NCI-H2171 treated with DMSO at 0.1 percent for 48 hours (cell line): ENCODE data around the gene TRIM40.
A peak's percentile ranks its signal among the peaks of the same experiment; 100 is the strongest.

ENCODE experiments used
- DNase-seq: peaks from one replicate; lab custom pipeline; 2025; lab: John Stamatoyannopoulos, UW

The TRIM40 gene, protein sequence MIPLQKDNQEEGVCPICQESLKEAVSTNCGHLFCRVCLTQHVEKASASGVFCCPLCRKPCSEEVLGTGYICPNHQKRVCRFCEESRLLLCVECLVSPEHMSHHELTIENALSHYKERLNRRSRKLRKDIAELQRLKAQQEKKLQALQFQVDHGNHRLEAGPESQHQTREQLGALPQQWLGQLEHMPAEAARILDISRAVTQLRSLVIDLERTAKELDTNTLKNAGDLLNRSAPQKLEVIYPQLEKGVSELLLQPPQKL

DNA sequence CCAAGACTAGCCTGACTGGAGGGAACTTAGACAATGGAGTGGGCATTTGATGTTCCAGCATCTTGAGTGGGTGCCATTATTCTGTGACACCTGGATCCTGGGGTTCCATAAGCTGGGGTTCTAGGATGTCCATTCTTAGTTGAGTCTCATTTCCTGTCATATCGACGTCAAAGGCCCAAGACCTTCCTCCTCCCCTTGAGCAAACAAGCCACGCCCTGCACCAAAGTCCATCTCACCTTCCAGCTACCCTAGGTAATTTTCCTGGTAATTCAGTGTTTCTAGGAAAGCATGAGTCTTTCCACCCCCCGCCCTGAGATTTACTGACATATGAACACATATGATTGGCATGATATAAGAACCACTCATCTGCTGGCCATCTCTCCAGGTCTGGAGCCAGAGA is at the start of gene TRIM40:
TRIM40 (plus strand) TSS at position 384 of the 400 bp plus-strand sequence. CDS start 897 bp downstream, outside the sequence.
- no peak for DNase-seq

DNA sequence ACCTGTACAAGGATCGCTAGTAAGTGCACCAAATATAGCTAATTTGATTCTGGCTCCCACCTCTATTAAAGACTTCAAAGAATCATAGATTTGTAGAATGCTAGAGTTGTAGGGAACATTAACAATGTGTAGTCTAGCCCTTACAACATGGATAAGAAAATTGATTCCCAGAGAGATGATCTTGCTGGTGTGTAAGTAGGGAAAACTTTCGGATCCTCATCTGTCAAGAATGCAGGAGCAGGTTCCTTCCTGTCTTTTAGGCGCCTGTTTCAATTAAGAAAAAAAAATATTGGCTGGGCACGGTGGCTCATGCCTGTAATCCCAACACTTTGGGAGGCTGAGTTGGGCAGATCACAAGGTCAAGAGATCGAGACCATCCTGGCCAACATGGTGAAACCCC is 48.1 kb upstream of the TRIM40 start:
- DNase-seq = no peak

DNA sequence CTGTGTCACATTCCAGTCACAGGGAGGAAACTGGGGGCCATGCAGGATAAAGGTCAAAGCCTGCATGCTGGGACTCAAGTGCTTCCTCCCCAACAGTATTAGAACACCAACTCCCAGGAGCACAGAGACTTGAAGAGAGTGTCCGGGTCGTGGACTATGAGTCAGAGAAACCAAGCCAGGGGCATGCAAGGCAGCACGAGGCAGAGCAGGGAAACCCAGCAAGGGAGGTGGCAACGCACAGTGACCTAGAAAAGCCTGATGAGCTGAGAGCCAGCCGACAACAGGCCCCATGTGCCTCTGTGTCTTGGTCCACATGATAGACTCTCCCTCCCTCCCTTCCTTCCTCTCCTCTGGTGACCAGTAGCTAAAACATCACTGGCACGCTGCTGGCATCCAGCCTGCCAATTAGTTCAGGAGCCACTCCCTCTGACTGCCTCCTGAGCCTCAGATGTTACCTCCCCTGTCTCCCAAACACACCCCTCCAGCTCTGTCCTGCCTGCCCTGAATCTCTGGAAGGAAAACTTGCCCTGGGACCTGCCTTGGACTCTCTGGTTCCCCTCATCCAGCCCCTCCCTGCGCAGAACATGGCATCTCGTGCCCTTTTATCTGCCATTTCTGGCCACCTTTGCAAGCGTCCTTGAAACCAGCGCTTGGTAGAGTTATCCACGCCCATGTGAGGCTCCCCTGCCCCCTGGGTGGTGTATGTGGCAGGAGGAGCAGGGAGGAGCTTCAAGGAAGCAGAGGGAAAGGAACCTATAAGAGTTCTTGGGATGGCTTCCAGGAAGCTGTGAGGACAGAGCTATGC is 44.2 kb upstream of the TRIM40 start:
- DNase-seq = no peak

DNA sequence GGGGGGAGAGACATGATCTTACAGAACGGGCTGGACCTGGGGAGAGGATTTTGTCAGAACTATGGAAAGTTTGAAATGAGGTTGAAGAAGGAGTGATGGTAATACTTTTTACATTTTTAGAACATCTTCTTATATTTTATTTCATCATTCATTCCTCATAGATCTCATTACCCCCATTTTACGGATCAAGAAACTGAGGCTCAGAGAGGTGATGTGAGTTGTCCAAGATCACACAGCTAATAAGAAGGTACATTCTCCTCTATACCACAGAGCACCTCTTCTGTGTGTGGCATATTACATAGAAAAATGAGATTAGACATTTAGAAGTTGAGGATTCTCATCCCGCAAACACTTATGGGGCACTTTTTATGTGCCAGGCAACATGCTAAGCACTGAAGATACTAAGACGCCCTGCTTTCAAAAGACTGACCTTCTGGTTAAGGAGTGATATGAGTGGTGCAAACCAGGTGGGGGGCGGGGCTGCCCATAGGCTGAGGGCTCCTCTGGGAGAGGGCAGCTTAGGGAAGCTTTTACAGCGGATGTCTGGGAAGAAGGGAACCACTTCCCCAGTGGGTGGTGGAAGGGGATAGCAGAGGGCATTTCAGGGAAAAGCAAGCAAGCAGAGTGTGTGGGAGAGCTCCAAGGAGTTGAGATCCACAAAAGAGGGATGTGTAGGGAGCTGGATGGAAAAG is 42.9 kb upstream of the TRIM40 start:
- no peak for DNase-seq

DNA sequence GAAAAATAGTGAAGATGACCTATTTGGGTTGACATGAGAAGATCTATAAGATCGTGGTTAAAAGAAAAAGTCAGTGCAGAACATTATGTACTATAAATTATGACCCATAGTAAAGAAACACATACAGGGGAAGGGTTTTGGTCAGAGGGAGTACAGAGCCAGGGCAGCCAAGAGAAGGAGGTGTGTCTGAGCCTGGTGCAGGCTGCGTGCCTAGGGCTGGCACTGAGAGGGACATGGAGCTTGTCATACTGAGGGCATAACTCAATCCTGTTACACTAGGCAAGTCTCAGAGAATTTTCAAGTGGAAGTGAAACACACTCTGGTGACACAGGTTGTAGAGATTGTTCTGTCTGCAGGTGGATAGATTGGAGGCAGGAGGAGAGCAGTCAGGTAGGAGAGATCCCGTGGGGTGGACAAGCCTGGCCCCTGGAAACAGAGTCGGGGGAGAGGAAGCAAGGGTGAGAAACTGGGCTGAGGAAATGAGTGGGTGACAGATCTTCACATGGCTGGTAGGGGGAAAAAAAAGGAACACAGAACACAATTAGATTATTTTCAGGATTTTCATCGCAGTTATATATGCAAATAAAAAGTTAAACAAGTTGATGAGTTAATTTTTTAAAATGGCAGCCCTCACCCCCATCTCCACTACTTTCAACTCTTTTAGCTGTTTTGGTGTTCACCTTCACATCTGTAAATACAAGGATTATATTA is 41.8 kb upstream of the TRIM40 start:
- no peak for DNase-seq

DNA sequence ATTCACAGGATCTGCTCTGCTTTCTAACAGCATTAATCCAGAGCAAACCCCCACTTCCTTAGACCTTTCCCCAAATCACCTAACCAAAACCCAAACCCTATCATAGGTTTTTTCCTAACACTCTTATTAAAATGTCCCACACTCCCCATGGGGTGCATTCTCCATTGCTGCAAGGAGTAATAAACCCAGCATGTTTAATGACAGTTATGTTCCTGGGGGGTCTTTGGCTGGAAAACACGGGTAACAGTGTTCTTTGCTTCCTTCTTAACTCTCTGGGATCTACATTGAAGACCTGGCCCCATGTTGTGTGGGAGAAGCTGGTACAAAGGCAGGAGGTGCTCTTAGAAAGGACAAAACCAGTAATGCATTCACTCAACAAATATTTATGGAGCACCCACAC is 39.1 kb upstream of the TRIM40 start:
- no peak for DNase-seq

DNA sequence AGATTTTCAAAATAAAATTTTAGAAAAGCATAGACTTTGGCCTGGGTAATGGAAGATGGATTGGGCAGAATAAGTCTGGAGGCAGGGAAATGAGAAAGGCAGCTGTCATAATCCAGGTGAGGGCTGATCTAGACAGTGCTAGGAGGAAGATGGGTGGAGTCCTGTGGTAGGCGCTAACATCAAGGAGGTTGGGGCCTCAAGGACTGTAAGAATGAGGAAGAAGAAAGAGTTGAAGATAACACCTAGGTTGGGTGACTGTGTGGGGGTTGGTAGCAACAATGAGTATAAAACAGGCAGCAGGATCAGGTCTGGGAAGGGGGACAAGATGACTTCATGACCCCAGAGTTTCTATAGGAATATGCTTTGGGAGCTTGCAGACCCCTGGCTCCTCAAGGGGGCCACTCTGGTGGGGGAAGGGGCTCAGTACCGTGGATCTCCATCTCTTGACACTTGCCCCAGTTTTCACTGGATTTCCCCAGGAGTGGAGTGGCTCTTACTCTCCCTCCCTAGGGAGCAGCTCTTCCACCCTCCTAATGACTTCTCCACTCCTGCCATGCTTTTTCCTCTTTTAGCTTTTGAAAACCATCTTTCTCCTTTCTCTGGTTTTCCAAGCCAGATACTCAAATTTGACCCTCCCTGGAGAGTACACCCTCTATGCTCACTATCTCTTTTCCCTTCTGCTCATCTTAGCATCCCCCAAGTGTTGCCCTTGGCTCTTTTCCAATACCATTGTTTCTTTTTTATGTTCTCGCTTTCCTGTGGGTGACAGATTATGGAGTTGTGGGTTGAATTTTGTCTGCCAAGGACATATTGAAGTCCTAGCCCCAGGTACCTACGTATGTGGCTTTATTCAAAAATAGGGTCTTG is 37.8 kb upstream of the TRIM40 start:
- DNase-seq = no peak

DNA sequence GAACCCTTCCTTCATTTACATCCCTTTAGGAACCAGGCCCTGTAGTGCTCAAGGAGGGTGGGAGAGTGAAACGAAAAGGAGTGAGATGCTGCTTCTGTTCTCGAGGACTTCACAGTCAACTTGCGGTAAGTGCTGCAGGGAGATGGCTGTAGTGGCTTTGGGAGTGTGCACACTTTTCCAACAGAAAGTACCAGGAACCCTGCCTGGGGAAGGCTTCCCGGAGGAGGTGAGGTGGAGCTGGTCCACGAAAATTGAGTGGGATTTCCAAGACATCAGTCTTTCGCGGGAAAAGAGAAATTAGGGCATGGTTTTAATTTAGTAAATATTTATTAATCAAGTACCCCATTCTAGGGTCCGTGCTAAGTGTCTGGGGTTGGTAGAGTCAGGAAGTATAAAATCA is 35.8 kb upstream of the TRIM40 start:
- DNase-seq = no peak

DNA sequence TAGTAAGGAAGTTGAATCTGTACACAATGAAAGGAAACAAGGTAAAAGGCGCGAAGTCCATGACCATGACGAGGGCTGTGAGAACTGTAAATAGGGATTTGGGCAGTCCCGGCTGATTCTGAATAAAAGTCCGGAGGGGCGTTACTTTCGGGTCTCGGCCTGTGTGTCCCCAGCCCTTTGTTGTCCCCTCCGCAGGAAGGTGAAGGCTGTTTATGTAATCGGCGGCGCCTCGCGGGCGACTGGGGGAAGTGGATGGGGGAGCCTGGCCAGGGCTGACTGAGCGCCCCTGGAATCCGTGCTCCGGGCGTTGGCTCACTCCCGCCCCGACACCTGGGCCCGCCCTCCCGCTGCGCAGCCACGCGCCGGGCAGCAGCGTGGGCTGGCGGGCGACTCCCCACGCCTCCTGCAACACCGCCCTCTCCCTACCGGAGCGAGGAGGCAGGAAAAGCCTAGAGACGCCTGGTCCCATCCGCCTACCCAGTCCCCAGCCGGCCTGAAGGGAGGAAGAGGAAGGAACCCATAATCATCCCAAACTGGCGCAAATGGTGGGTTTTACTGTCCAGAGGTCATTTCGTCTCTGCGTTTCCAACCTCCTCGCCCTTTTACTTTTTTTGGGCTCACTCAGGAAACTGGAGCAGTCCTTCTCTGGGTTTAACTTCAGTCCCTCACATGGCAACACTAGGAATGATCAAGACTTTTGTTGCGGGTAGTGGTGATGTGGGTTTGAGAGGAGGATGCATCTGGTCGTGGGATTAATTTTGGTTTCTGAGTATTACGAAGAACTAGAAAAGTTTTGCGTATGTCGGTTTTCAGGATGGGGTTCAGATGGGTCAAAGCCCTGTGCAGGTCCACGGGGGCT is 35.1 kb upstream of the TRIM40 start:
- DNase-seq = no peak

DNA sequence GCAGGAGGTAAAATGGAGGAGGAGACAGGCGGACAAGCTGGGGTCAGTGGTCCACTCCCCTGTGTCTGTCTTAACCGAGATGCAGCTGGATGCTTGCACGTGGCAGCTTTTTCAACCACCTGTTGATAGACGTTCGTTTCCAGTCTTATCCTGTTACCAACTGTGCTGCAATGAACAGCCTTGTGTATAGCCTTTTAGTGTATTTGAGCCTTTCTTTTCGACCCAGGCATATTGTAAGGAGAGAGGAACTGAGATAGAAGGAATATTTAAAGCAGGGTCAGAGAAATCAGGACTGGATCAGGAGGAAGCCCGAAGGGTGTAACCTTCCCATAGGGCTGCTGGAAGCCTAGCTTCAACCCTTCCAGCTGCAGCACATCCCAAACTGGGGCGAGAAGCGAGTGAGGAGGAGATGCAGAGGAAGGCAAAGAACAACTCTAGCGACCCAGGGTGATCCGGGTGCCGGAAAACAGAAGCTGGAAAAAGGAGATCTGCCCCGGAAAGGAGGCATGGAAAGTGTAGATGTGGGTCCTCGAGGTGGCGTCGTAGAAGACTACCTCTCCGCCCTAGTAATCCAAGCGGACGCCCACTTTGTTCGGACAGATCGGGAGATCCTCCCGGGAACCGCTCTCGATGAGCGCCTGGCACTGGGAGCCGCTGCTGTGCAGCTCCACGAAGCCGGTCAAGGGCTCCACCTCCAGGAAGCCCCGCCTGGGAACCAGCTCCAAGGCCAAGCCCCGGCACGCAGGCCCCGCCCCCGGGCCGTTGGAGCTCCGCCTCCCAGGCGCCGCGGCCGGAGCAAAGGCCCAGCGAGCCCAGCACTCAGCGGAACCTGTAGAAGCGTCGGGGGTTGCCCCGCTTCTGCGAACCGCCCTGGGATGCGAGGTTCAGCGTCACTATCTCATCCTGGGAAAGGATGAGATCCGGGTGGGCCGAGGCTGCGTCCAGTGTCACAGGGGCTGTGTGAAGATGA is 34.2 kb upstream of the TRIM40 start:
- no peak for DNase-seq

DNA sequence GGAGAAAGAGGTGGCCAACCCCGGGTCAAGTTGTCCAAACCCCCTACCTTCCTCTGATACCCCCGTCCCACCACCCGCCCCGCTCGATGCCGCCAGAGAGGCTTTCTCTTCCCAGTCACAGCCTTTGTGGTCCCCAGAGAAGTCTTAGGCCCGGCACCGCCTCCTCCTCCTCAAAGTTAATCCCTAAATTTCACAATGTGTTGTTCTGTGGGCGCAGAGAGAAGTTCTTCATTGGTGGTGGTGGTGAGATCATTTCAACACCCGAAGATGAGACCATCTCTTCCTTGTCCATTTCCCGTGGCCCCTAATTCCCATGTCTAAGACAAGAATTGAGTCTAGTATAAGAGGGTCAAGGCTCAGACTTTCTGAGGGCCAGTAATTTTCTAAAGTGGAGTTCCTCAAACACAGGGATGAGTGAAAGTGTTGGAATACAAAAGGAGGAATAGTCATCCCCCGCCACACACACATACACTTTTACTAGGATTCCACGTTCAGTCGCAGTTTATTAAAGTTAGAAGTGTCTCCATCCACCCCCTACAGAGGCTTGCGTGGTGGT is 33.4 kb upstream of the TRIM40 start:
- no peak for DNase-seq

DNA sequence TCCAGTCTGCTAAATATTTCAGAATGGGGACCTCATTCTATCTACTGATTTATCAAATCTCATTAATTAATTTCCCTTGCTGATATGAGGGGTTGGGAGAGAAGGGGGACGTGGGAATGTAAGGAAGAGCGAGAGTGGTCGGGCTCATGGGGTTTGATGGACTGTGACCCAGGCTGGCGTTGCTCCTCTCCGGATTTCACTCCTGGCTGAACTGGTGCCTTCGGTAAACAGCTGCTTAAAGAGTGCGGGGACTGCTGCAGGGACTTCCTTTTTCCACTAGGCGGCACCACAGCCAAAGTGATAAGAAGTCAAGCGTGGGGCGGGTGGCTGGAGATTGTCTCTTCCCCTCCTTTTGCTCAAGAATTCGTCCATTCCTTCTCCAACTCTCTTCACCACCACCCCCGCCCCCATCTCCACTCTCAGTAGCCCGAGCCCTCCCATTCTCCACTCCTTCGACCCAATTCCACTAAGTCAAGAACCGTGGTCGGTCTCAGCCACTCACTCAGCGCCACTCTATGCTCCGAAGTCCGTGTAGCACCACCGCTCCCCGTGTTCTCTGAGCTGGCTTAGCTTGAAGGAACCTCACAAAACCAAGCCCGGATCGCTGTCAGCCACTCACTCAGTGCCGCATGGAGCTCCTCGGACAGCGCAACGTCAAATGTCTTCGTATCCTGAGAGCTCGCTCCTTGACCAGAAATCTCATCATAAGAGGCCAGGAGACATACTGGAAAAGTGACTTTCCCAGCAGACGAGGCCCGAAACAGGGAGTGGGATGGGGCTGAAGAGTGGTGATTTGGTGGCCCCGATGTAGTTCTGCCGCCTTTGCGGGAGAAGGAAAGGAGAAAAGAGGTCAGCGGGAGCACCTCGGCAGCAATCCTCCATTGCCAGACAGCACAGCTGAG is 32.7 kb upstream of the TRIM40 start:
- peak; percentile 71 for DNase-seq

DNA sequence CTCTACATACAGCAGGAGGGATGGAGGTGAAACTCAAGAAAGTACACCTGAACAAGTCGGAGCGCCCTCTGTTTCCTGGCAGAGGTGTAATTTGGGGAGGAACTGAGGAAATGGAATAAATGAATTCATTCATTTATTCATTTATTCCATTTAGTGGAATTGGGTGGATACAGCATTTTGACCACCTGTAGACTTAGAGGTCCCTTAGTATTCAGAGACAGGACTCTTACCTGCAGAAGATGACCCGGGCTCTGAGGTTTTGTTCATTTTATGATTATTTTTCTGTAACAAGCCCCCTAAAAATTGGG is 32.1 kb upstream of the TRIM40 start:
- no peak for DNase-seq

DNA sequence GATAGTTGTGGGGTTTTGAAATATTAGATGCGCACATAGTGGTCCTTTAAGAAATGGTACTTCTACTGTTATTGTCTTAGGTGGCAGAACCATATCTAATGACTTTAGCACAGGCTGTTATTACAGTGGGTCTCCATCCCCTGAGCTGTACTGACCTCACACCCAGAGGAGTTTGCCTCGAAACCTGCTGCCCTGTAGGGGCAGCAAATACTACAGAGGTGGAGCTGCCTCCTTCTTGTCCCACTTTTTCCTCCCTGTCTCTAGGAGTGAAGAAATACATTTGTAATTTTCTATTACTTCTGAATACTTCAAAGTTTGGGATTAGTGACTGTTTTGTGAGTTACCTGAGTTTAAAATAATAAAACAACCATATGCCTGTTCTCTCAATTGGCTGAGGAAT is 31.3 kb upstream of the TRIM40 start:
- DNase-seq = no peak

DNA sequence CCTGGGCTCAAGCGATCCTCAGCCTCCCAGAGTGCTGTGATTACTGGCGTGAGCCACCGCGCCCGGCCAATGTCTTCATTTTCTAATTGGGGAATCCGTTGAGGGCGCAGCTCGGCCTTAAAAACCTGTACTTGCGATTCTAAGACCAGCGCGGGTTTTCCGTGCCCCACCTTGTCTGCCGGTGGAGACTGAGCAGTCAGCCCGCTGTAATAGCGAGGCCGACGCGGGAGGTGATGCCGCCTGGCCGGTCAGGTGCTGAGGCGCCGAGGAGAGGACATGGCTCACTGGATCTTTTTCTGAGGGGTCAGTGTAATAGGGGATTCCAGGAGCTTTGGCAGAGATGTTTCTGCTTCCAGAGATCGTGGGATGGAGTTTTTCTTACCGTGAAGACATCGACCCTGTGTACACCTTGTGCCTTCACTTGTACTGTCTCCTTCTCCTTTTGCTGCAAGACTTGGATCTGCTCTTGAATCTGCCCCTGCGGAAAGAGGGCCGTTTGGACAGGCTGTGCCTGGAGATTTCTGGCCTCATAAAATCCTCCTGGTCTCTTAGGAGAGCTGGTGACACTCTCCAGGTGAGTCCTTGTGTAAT is 24.6 kb upstream of the TRIM40 start:
- no peak for DNase-seq

DNA sequence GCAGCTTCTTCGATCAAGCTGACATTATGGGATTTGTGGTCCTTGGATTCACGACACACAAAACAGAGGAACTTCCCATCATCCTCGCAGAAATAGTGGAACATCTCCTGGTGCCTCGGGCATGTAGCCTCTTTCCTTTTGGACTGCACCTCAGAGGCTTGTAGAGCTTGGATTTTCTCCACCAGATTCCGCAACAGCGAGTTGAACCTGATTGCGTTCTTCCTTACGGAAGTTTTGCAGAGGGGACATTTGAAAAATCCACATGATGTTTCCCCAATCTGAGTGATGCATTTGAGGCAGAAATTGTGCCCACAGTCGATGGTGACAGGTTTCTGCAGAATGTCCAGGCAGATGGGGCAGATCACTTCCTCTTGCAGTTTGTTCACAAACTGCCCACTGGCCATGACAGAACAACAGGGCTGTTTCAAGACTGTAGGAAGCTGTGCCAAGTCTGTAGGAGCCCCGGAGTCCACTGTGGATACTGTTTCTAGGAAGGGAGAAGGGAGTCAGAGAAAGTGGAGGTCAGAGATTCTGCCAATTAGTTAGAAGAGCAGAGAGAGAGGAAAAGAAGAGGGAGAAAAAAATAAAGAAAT is 23.4 kb upstream of the TRIM40 start:
- no peak for DNase-seq
